H1 (cell line): Measurements from ENCODE around the gene SLC37A3. TPM values are rescaled to one million over a fixed set of nuclear protein-coding genes. Genes with fewer than 3 reads are reported as not detected.

Source experiments
- CTCF ChIA-PET: fragments of 300-600 bp; sonication (Branson Sonifier 250); formaldehyde crosslinking; loops from one replicate; lab custom pipeline; 2021; ENCODE audit not compliant: partially characterized antibody; lab: Charles Lee
- POLR2A ChIA-PET: fragments of 300-600 bp; sonication (Branson Sonifier 250); formaldehyde crosslinking; loops from one replicate; lab custom pipeline; 2021; ENCODE audit warnings: inconsistent platforms; ENCODE audit not compliant: partially characterized antibody; lab: Charles Lee
- DNase-seq, 2 experiments: peaks; one replicate each; pipeline versions ENCODE4 v3.0.0 to v3.0.0-alpha.2; 2010 to 2022; ENCODE audit warnings: low spot score in 2 of 2, low read depth in 1 of 2, mixed read lengths in 1 of 2
- FAIRE-seq: peaks from 2 replicates; lab custom pipeline; 2011; peaks lifted over from hg19 to GRCh38; lab: Jason Lieb, UNC
- H2AFZ ChIP-seq: 2 replicates; pipeline ENCODE4 v1.8.1; 2012; ENCODE audit warnings: low read length, inconsistent platforms
- H2AK5ac ChIP-seq: 2 replicates; pipeline ENCODE4 v1.6.1; 2013; ENCODE audit warnings: low read depth, low read length
- H2BK120ac ChIP-seq: replicated peaks from 2 replicates; pipeline ENCODE3; 2013; ENCODE audit warnings: low read depth, low read length, inconsistent platforms
- H2BK12ac ChIP-seq: 2 replicates; pipeline ENCODE4 v1.6.1; 2013; ENCODE audit warnings: low read depth, low read length
- H2BK15ac ChIP-seq: 2 replicates; pipeline ENCODE4 v1.6.1; 2013; ENCODE audit warnings: low read length
- H2BK20ac ChIP-seq: 2 replicates; pipeline ENCODE4 v1.6.1; 2013; ENCODE audit warnings: low read length
- H2BK5ac ChIP-seq: 2 replicates; pipeline ENCODE4 v1.6.1; 2013; ENCODE audit warnings: low read depth, low read length
- H3K14ac ChIP-seq: 2 replicates; pipeline ENCODE4 v1.6.1; 2013; ENCODE audit warnings: inconsistent platforms; ENCODE audit not compliant: insufficient read length
- H3K18ac ChIP-seq: 2 replicates; pipeline ENCODE4 v1.6.1; 2013; ENCODE audit warnings: low read length; ENCODE audit errors: extremely low read depth
- H3K23ac ChIP-seq: 2 replicates; pipeline ENCODE4 v1.6.1; 2013; ENCODE audit warnings: inconsistent platforms; ENCODE audit not compliant: insufficient read length
- H3K23me2 ChIP-seq: 2 replicates; pipeline ENCODE4 v1.6.1; 2013; ENCODE audit warnings: low read depth, low read length
- H3K27ac ChIP-seq: 2 replicates; pipeline ENCODE4 v1.6.1; 2011; ENCODE audit warnings: low read depth, low read length, inconsistent platforms
- H3K27me3 ChIP-seq, 4 experiments: replicated peaks in 1 of 4; 1 replicate in 1 of 4; 2 replicates in 3 of 4; pipeline versions ENCODE4 v1.6.1 to v1.8.1; 2011 to 2013; ENCODE audit warnings: low read length in 3 of 4, mild to moderate bottlenecking in 3 of 4, inconsistent platforms in 2 of 4, mixed read lengths in 2 of 4, moderate library complexity in 1 of 4; ENCODE audit not compliant: control insufficient read depth in 3 of 4, insufficient read depth in 3 of 4; ENCODE audit errors: extremely low read depth in 1 of 4
- H3K36me3 ChIP-seq, 4 experiments: 2 replicates each; pipeline versions ENCODE4 v1.6.1 to v1.8.1; 2011 to 2013; ENCODE audit warnings: mild to moderate bottlenecking in 4 of 4, low read length in 3 of 4, moderate library complexity in 2 of 4, control low read depth in 1 of 4, inconsistent platforms in 1 of 4; ENCODE audit not compliant: insufficient read depth in 4 of 4, control insufficient read depth in 2 of 4
- H3K4ac ChIP-seq: replicated peaks from 2 replicates; pipeline ENCODE3; 2013; ENCODE audit warnings: low read length, low read depth, mixed read lengths, inconsistent platforms; ENCODE audit not compliant: insufficient read length
- H3K4me1 ChIP-seq, 4 experiments: replicated peaks in 1 of 4; 1 replicate in 1 of 4; 2 replicates in 3 of 4; pipeline versions ENCODE4 v1.6.1 to v1.8.1; 2011 to 2013; ENCODE audit warnings: low read length in 3 of 4, inconsistent platforms in 2 of 4, mixed read lengths in 1 of 4; ENCODE audit not compliant: insufficient read depth in 4 of 4, control insufficient read depth in 3 of 4
- H3K4me2 ChIP-seq, 2 experiments: 2 replicates each; pipeline versions ENCODE4 v1.6.1 to v1.8.1; 2011 to 2013; ENCODE audit warnings: low read depth in 2 of 2, low read length in 2 of 2, control low read depth in 1 of 2, inconsistent platforms in 1 of 2, mild to moderate bottlenecking in 1 of 2; ENCODE audit not compliant: insufficient read depth in 1 of 2
- H3K4me3 ChIP-seq, 4 experiments: fragments of 200-600, 300-600 bp in 1 of 4; sonication (generic), shearing (Covaris generic), sonication (Bioruptor Twin) in 1 of 4; 2 replicates each; pipeline versions ENCODE4 v1.5.1 to v1.8.1; 2011 to 2016; ENCODE audit warnings: low read length in 4 of 4, low read depth in 3 of 4, control low read depth in 2 of 4, inconsistent platforms in 2 of 4, mild to moderate bottlenecking in 2 of 4, mixed read lengths in 1 of 4, moderate library complexity in 1 of 4; ENCODE audit not compliant: insufficient read depth in 2 of 4; ENCODE audit errors: extremely low read depth in 1 of 4
- H3K56ac ChIP-seq: replicated peaks from 2 replicates; pipeline ENCODE3; 2013; ENCODE audit warnings: low read depth, mild to moderate bottlenecking, mixed read lengths, low read length, inconsistent platforms; ENCODE audit not compliant: insufficient read length
- H3K79me1 ChIP-seq: 2 replicates; pipeline ENCODE4 v1.6.1; 2013; ENCODE audit warnings: low read depth, low read length, control low read depth
- H3K79me2 ChIP-seq, 2 experiments: 2 replicates each; pipeline versions ENCODE4 v1.6.1 to v1.8.1; 2012 to 2013; ENCODE audit warnings: low read length in 2 of 2, mild to moderate bottlenecking in 2 of 2, inconsistent platforms in 1 of 2; ENCODE audit not compliant: insufficient read depth in 2 of 2, control insufficient read depth in 1 of 2
- H3K9ac ChIP-seq, 4 experiments: replicated peaks in 1 of 4; 1 replicate in 1 of 4; 2 replicates in 3 of 4; pipeline versions ENCODE4 v1.6.1 to v1.8.1; 2011 to 2013; ENCODE audit warnings: low read depth in 3 of 4, low read length in 3 of 4, control low read depth in 2 of 4, mild to moderate bottlenecking in 2 of 4, moderate library complexity in 2 of 4, inconsistent platforms in 1 of 4; ENCODE audit errors: extremely low read depth in 1 of 4
- H3K9me3 ChIP-seq, 2 experiments: 2 replicates each; pipeline versions ENCODE4 v1.6.1 to v1.8.1; 2012 to 2013; ENCODE audit warnings: mild to moderate bottlenecking in 2 of 2, moderate library complexity in 2 of 2, control low read depth in 1 of 2, inconsistent platforms in 1 of 2, low read depth in 1 of 2, low read length in 1 of 2, mixed read lengths in 1 of 2; ENCODE audit not compliant: insufficient read depth in 2 of 2
- H4K20me1 ChIP-seq, 2 experiments: replicated peaks in 1 of 2; 2 replicates each; pipeline versions ENCODE3 to v1.8.1; 2011 to 2013; ENCODE audit warnings: inconsistent platforms in 2 of 2, low read length in 2 of 2, mild to moderate bottlenecking in 1 of 2; ENCODE audit not compliant: insufficient read depth in 2 of 2, control insufficient read depth in 1 of 2
- H4K5ac ChIP-seq: 2 replicates; pipeline ENCODE4 v1.6.1; 2013; ENCODE audit warnings: low read length, low read depth, mixed read lengths, inconsistent platforms; ENCODE audit not compliant: insufficient read length
- H4K8ac ChIP-seq: 2 replicates; pipeline ENCODE4 v1.8.0; 2013; ENCODE audit warnings: mild to moderate bottlenecking, moderate library complexity, low read length, inconsistent platforms; ENCODE audit not compliant: insufficient read depth; ENCODE audit errors: extremely low read depth
- H4K91ac ChIP-seq: replicated peaks from 2 replicates; pipeline ENCODE3; 2013; ENCODE audit warnings: low read length, mixed read lengths, inconsistent platforms; ENCODE audit not compliant: insufficient read length
- BRCA1 ChIP-seq: IDR thresholded peaks from 2 replicates; pipeline ENCODE4 v1.6.1; 2012; ENCODE audit warnings: low read depth, low read length, improper control_type of control experiment
- CBX5 ChIP-seq: fragments of 300-800, 300-1000 bp; sonication (generic); IDR thresholded peaks from 2 replicates; pipeline ENCODE4 v1.7.1; 2016; ENCODE audit warnings: antibody characterized with exemption, low read length, low read depth
- CEBPB ChIP-seq: IDR thresholded peaks from 2 replicates; pipeline ENCODE4 v1.6.1; 2012; ENCODE audit warnings: low read depth, low read length
- CHD2 ChIP-seq: IDR thresholded peaks from 2 replicates; pipeline ENCODE4 v1.6.1; 2012; ENCODE audit warnings: low read length, improper control_type of control experiment
- CREB1 ChIP-seq: IDR thresholded peaks from 2 replicates; pipeline ENCODE4 v1.6.1; 2012; ENCODE audit warnings: inconsistent platforms
- CTBP2 ChIP-seq: IDR thresholded peaks from 2 replicates; pipeline ENCODE4 v1.7.0; 2011; ENCODE audit warnings: borderline replicate concordance, mild to moderate bottlenecking, moderate library complexity, mixed read lengths, low read length; ENCODE audit not compliant: insufficient read depth, insufficient read length
- EGR1 ChIP-seq: IDR thresholded peaks from 2 replicates; pipeline ENCODE4 v1.6.1; 2011; ENCODE audit warnings: low read depth, low read length, borderline replicate concordance
- HDAC6 ChIP-seq: IDR thresholded peaks from one replicate; pipeline ENCODE4 v1.7.1; 2012; ENCODE audit warnings: low read depth, mild to moderate bottlenecking, inconsistent platforms, low read length, moderate library complexity
- POLR2AphosphoS5 ChIP-seq: IDR thresholded peaks from 2 replicates; pipeline ENCODE4 v1.6.1; 2011; ENCODE audit warnings: low read depth, low read length
- SP1 ChIP-seq: IDR thresholded peaks from 2 replicates; pipeline ENCODE4 v1.6.1; 2011; ENCODE audit warnings: low read depth, low read length
- SP2 ChIP-seq: IDR thresholded peaks from 2 replicates; pipeline ENCODE4 v1.6.1; 2012; ENCODE audit warnings: mild to moderate bottlenecking, low read length, inconsistent platforms
- TAF1 ChIP-seq: IDR thresholded peaks from 2 replicates; pipeline ENCODE4 v1.6.1; 2011; ENCODE audit warnings: mild to moderate bottlenecking, low read depth, low read length
- TAF7 ChIP-seq: optimal IDR thresholded peaks from 2 replicates; pipeline ENCODE3; 2011; ENCODE audit warnings: low read depth, mild to moderate bottlenecking, inconsistent platforms, low read length, moderate library complexity, borderline replicate concordance
- WGBS, 2 experiments: shearing (Covaris generic) in 1 of 2; methylation state at CpG; one replicate each; pipeline versions ENCODE4 v1.1.6 to v1.1.7; 2013 to 2015; ENCODE audit warnings: low lambda C conversion rate in 2 of 2, mixed read lengths in 2 of 2, inconsistent platforms in 1 of 2, low coverage in 1 of 2, missing lambda C conversion rate in 1 of 2; ENCODE audit not compliant: insufficient replicate concordance in 2 of 2, insufficient coverage in 1 of 2, insufficient read length in 1 of 2; ENCODE audit errors: extremely low coverage in 1 of 2, missing lambda C conversion rate in 1 of 2; 5-methylcytosine and 5-hydroxymethylcytosine counted together
- polyA plus RNA-seq, 7 experiments: library from polyadenylated mRNA; depleted of rRNA in 3 of 7; stranded (reverse) in 5 of 7; unstranded in 2 of 7; fragments of >200 nt in 5 of 7; fragments of 200-250 nt in 2 of 7; gene quantifications; 1 replicate in 5 of 7; 2 replicates in 1 of 7; 4 replicates in 1 of 7; pipeline versions ENCODE4 v1.2.1 to v1.2.3, GENCODE V29; 2011 to 2013; ENCODE audit warnings: missing spikeins in 2 of 7, mixed read lengths in 2 of 7
- total RNA-seq: library from RNA; stranded (reverse); fragmentation: NEBNext Ultra II Directional; extraction: Animal tissue kit (Norgen Biotek cat#: 25700); gene quantifications from 2 replicates; pipeline ENCODE4 v1.2.1, GENCODE V29; 2021
- TF ChIP-seq, protein P1 (sequence below), 3 experiments: IDR thresholded peaks; 1 replicate in 2 of 3; 2 replicates in 1 of 3; pipeline versions ENCODE4 v1.5.1 to v1.6.1; 2011; ENCODE audit warnings: low read length in 3 of 3, mild to moderate bottlenecking in 3 of 3, inconsistent platforms in 2 of 3, low read depth in 1 of 3, moderate library complexity in 1 of 3; ENCODE audit not compliant: insufficient read depth in 1 of 3; ENCODE audit errors: control extremely low read depth in 1 of 3

SLC37A3 gene
- total and polyA plus RNA-seq, 2 of the 8 experiments (the other 6 are each of a cell fraction or from before 2014, with no cell fraction given) = 58.2 to 71.0 TPM

GRCh38 chr7:140350056-140350455 is 48.3 kb downstream of the SLC37A3 start:
- Histone ChIP-seq H3K4me3 (no peak overlapping the region), H3K14ac (no peak overlapping the region), H2BK15ac (no peak overlapping the region), H3K23ac (no peak overlapping the region), H3K23me2 (no peaks in the 10 kb centered on the region), H2BK20ac (no peak overlapping the region), H3K27me3 (no peaks in the 10 kb centered on the region), H4K20me1 (peaks cover 2% of the 10 kb centered on the region in 2 experiments), H4K8ac (no peak overlapping the region), H3K27ac (no peak overlapping the region), H3K4ac (no peak overlapping the region), H2AFZ (no peak overlapping the region), H2AK5ac (no peak overlapping the region), H3K4me1 (no peaks in the 10 kb centered on the region), H2BK5ac (no peak overlapping the region), H3K56ac (no peak overlapping the region), H3K9me3 (no peaks in the 10 kb centered on the region), H4K5ac (no peak overlapping the region), H3K18ac (no peak overlapping the region), H3K79me2 (no peaks in the 10 kb centered on the region), H4K91ac (no peak overlapping the region), H3K79me1 (no peaks in the 10 kb centered on the region), H3K9ac (no peak overlapping the region), H3K36me3 (peaks cover 16 to 76% (median 35%) of the 10 kb centered on the region in 4 experiments; a peak in 7 of 8 replicates), H2BK12ac (no peak overlapping the region), H3K4me2 (no peak overlapping the region), H2BK120ac (no peak overlapping the region)
- WGBS, 2 experiments = 79% methylated on average over 5 of the region's 5 CpGs; no CpG with 5 or more reads in 1 of the 2 experiments
- CTCF ChIA-PET = interaction anchor here (0.5 to 1.0 kb wide), 3 partner anchors 45 to 144 kb away, joined by 3 read pairs; no protein-coding TSS in a partner anchor
- POLR2A ChIA-PET = no interaction called here
- FAIRE-seq = no peak
- DNase-seq = no peak
- TF ChIP-seq CBX5 (no peak), SP2 (no peak), TAF7 (no peak), BRCA1 (no peak), POLR2AphosphoS5 (no peak), HDAC6 (no peak), CREB1 (no peak), CTBP2 (no peak), CEBPB (no peak), SP1 (no peak), EGR1 (no peak), CHD2 (no peak), TAF1 (no peak)
- TF ChIP-seq, protein P1, sequence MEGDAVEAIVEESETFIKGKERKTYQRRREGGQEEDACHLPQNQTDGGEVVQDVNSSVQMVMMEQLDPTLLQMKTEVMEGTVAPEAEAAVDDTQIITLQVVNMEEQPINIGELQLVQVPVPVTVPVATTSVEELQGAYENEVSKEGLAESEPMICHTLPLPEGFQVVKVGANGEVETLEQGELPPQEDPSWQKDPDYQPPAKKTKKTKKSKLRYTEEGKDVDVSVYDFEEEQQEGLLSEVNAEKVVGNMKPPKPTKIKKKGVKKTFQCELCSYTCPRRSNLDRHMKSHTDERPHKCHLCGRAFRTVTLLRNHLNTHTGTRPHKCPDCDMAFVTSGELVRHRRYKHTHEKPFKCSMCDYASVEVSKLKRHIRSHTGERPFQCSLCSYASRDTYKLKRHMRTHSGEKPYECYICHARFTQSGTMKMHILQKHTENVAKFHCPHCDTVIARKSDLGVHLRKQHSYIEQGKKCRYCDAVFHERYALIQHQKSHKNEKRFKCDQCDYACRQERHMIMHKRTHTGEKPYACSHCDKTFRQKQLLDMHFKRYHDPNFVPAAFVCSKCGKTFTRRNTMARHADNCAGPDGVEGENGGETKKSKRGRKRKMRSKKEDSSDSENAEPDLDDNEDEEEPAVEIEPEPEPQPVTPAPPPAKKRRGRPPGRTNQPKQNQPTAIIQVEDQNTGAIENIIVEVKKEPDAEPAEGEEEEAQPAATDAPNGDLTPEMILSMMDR (IDR thresholded peaks at IDR 0.05; ENCODE audit: control extremely low read depth in 1 of 3, insufficient read depth in 1 of 3, low read depth in 1 of 3, low read length in 3 of 3) = no peak
